ENCODE results near the gene ASB2.

Gene ASB2

DNA sequence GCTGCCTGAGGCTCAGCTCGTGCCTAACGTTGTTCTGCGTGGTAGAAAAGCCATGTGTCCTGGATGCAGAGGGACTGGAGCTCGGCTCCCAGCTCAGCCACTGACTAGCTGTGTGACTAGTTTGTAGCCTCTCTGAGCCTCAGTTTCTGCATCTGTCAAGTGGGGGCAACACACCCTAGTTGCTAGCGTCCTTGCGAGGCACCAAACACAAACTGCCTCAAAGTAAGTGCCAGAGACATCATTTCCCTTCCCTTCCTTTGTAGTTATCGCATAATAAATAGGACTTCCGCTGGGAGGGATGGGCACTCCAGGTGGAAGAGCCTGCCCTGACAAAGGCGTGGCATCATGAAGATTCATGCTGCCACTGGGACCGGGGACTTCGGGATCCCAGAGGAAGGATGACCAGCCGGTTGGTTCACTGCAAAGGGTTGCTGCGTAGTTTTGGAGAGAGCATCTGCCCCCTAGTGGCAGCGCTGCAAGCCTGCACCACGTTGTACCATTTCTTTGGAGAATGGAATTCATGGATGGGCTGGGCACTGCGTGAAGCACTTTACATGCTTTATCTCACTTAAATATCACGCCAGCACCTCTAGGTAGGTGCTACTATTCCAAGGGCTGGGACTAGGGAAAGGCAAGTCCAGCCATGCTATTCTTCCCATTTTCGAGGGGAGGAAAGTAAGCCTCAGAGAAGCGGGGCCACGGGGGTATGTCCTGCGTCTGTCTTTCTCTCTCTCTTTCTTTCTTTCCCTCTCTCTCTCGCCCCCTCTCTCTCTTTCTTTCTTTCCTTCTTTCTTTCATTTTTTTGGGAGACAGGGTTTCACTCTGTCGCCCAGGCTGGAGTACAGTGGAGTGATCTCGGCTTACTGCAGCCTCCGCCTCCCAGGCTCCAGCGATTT is 25.4 kb upstream of the ASB2 start:
- DNase-seq = peak in 40 of 56 donors; percentile 4 to 67 (median 27)

DNA sequence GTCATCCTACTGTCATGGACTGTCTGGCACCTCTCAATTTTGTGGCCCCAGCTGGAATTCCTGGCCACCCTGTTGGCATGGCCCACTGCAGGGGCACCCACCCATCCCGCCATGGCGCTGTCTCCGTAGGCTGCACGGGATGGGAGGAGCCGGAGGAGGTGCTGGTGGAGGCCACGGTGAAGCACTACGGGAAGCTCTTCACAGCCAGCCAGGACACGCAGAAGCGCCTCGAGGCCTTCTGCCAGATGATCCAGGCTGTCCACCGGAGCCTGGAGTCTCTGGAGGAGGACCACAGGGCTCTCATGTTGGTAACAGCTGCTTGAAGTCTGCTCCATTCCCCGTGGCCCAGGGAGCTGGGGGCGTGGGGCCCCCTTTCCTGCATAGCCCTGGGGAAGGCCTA is 24.6 kb upstream of the ASB2 start:
- no peak for DNase-seq

- no peak for DNase-seq
Observed at GRCh38 chr14:94000267-94000666, 23.9 kb upstream of the ASB2 start.

GRCh38 chr14:93999573-93999972 is 23.2 kb upstream of the ASB2 start:
- no peak for DNase-seq

DNA sequence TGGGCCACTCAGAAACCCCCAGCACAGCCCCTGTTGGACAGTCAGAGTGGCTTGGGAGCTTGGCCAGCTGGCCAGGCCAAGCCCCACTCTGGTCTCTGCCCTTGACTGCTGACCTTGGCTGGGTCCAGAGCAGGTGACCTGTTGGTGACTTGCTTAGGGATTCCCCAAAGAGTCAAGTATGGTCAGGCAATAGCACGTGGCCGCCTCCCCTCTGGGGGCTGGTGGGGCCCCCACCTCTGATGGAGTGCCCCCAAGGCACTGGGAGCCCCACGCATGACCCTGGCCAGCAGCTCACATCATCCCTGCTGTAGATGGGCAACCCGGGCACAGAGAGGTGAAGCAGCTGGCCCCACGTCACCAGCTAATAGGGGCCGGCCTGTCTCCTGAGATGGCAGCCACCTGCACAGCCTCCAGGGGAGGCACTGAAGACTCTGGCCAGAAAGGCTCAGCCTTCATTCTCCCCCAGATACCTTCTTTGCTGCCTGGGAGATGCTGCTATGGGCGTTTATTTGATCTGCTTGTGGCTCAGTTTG is 22.6 kb upstream of the ASB2 start:
- DNase-seq = no peak

GRCh38 chr14:93997916-93998870 is 21.8 kb upstream of the ASB2 start:
- no peak for DNase-seq

DNA sequence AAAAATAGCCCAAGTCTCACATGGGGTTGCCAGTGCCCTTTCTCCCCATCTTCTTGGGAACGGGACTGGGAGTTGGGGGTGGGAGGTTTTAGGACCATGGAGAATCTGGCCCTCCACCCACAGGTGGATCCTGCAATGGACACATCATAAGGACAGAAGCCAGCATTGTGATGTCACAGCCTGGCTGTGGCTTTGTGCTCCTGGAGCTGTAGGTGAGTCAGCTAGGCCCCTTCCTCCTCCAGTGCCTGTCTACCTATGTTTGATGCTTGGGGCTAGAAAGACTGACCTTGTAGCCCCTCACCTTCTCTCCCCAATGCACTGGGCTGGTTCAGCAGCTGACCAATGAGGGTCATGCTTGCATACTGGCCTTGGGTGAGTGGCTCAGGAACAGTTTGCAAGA is 20.7 kb upstream of the ASB2 start, which contains the start of gene CCDC197:
Gene CCDC197 (plus strand): TSS at position 220 of the 400 bp plus-strand sequence. CDS start 831 bp downstream, outside the sequence.
- DNase-seq = no peak

- DNase-seq = no peak
Observed at GRCh38 chr14:93996130-93996695, 19.8 kb upstream of the ASB2 start.

- peak in 26 of 56 donors; percentile 12 to 76 (median 34) for DNase-seq
Observed at GRCh38 chr14:93994919-93995682, 18.7 kb upstream of the ASB2 start.

GRCh38 chr14:93993382-93993781 is 17.0 kb upstream of the ASB2 start:
- DNase-seq = no peak

DNA sequence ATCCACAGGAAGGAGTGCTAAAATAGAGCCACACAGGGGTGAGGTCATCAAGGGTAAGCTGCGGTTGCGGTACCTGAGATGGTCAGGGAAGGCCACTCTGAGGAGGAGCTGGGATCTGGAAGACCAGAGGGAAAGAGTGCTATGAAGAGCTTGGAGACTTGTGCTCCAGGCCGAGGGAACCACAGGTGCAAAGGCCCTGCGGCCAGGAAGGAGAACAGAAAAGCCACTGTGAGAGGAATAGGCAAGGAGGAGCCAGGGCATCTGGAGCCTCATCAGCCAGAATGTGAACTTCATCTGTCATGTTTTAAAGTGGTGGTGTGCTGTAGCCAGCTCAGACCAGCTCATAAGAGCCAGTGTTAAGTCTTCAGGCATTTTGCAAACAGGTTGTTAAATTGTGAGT is 15.3 kb upstream of the ASB2 start:
- no peak for DNase-seq

DNA sequence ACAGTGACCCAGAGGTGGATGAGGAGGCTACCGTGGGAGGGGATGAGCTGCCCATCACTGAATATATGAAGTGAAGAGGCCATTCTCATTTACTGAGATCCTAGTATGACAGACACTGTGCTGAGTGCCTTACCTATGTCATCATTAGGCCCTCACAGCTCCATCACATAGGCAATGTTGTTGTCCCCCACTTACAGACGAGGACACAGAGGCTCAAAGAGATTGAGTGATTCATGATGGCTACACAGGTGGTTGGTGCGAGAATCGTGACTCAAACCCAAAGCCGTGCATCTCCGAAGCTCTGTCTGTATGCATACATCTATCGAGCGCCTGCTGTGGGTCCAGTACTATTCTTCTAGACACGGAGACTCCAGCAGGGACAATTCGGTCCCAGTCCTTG is 14.8 kb upstream of the ASB2 start:
- no peak for DNase-seq

GRCh38 chr14:93989939-93990338 is 13.6 kb upstream of the ASB2 start:
- DNase-seq = no peak

DNA sequence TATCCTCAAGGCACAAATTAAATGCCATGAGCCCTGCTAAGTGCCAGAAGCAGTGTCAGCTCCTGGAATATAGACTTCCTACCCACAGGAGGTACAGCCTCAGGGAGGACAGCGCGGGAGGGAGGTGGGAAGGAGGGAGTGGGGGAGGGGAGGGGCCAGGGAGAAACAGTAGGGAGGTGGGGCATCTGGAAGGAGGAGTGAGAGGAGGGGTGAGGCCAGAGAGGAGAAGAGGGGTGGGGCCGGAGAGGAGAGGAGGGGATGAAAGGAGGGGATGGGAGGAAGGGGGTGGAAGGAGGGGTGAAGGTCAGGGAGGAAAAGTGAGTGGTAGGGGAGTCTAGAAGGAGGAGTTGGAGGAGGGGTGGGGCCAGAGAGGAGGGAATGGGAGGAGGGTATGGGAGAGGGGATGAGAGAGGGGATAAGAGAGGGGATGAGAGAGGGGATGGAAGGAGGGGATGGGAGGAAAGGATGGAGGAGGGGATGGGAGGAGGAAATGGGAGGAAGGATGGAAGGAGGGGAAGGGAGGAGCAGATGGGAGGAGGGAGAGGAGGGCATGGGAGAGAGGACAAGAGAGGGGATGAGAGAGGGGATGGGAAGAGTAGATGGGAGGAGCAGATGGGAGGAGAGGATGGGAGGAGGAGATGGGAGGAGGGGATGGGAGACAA is 11.6 kb upstream of the ASB2 start:
- no peak for DNase-seq

GRCh38 chr14:93987376-93987775 is 11.0 kb upstream of the ASB2 start:
- no peak for DNase-seq

GRCh38 chr14:93986955-93987354 is 10.6 kb upstream of the ASB2 start:
- DNase-seq = no peak

DNA sequence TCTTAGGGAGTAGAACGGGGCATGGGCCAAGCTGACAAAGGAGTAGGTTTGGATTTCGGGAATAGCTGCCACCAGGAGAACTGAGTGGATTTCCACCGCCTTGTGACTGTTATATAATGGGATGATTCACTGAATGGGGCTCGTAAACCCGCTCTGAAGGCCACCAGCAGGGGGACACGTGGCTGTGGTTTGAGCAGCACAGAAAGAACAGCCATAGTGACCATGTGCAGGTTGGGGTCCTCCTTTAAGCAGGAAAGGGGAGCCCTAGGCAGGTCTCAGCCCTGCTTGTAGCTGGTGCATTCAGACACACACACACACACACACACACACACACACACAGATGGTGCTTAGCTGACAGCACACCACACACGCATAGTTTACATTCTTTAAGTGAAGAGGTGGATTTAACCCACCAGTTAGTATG is 8.6 kb upstream of the ASB2 start:
- peak in 24 of 56 donors; percentile 7 to 64 (median 35) for DNase-seq

DNA sequence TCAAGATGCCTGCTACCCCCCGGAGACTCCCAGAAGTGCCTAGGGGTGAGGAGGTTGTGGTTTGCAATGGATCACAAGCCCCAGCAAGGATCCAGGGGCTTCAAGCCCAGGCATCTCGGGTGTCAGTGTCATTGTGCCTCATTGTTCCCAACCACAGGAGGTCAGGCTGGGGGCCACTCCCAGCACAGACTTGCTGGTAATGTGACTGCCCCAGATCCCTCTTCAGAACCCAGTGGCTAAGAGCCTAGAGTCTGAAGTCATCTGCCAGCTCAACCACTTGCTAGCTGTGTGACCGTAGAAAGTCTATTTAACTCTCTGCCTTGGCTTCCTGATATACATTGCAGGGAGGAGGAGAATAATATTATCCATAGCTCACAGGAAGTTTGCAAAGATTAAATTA is 7.7 kb upstream of the ASB2 start:
- DNase-seq = no peak

DNA sequence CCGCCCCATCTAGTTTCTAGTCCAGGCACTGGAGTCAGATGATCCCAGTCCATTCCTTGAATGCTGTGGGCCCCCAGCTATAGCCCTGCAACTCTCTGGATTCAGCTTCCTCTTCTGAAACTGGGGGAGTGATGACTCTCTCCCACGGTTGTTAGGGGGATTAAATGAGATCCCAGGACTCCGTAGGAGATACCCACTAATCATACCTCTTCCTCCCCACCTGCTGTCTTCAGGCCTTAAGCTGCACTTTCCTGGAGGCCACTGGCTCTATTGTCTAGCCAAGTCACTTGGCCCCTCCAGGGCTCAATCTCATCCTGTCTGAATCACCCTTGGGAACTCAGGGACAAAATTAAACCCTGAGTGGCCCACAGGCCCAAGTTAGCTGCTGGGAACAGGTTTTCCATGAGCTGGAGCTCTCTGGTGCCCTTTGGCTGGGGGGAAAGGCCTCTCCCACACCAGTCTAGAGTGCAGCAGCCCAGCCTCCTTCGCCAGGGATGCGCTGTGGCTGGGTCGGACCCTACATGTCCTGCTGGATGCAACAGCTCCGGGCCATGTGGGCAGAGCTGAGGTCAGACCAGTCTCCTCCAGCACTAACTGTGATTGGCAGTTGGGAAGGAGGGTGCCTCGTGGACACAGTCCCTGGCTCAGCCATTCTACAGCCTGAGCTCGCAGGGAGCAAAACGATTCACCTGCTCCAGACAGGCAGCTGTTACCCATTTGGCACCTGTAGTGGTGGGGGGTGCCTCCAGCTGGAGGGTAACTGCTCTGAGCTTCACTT is 6.0 kb upstream of the ASB2 start:
- DNase-seq = no peak

All from amygdala (tissue), 56 donors.